Renal pelvis (tissue), 4 donors: ENCODE data around the gene TNFRSF11A. TPM values are rescaled to one million over a fixed set of nuclear protein-coding genes. Genes with fewer than 3 reads are reported as not detected.

Source experiments
- DNase-seq: peaks from one replicate; pipeline ENCODE4 v3.0.0-alpha.2; 2013
- polyA plus RNA-seq, 3 donors: library from polyadenylated mRNA; unstranded; fragments of 120-200 nt; gene quantifications; one replicate each; pipeline ENCODE4 v1.2.1, GENCODE V29; 2013; ENCODE audit not compliant: insufficient read length in 3 of 3

TNFRSF11A gene
- polyA plus RNA-seq, 3 donors: 2.4 to 2.8 (median 2.8) TPM

DNA sequence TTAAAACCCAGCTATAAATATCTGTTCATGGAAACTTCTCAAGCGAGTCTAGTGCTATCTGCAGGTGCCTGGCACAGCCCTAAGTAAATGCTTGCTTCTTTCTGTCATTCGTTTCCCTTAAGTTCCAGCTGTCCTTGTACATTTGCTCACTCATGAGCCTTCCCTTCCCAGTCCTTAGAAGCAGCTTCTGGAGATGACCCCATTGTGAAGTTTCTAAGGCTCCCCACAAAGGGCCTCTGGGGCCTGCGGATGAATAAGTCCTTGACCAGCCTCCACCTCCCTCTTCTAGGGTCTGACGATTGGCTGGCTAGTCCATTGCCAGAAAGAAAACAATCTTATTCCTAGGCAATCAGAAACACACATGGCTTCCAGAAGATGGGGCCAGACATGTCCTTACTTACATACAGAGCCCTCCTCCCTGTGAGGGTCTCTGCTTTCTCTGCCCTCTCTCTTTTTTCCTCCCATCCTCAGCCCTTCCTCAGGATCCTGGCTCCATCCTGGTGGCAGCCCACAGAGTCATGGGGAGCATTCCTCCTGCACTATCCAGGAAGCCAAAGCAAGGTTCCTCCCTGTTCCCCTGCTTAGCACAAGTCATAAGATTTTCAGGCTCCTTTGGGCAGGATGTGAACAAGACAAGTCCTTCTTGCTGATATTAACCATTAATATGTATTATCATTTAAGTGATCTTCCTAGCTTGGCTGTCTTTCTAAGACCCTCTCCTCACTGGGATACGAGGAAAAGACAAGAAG lies 87.3 kb downstream of the TNFRSF11A start:
- DNase-seq: no peak

DNA sequence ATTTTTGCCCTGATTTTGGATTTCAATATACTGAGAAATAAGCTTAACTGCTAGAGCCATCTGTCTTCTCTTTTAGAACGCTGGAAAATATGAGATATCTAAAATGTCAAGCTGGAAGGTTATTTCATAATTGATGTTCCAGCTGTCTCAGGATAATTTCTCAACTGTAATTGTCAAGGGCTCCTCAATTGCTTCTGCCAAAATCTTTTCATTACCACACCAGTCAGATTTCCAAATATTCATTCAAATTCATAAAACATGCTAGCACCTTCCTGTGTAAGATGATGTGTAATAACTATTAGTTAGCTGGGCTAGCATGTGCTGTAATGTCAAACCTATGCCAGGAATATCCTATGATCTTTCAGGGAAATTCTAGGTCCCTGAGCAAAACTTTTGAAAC lies 88.1 kb downstream of the TNFRSF11A start:
- DNase-seq: no peak

DNA sequence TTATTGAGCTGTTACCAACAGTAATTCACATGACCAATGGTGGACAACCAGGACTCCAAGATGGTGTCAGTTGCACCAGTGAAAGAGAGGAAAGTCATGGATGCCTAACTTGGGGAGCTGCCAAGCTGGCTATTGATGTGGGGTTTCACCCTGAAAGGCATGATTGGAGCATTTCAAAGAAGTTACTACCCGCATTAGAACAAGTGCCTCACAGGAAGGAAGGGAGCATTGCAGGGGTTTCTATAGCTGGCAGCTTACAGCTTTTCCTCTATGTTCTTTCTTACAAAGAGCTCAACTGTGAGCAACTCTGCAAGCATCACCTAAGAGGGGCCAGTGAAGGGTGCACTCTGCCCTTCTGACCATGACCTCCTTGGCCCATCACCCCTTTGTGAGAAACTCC lies 93.1 kb downstream of the TNFRSF11A start:
- DNase-seq: no peak

DNA sequence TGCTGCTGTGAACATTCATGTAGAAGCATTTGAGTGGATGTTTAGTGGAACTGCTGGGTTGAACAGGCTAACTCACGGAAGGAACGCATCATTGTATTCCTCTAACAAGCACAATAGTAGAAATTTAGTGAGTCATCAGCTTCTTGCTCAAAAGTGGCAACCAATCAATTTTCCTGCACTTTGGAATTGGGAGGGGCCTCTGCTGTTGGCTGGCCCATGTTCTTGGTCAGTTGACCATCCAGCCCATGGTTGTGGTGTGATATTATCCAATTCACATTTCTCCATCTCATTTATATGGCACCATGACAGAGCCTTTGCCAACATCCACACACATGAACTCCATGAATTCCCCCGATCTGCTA lies 95.0 kb downstream of the TNFRSF11A start:
- DNase-seq: no peak

DNA sequence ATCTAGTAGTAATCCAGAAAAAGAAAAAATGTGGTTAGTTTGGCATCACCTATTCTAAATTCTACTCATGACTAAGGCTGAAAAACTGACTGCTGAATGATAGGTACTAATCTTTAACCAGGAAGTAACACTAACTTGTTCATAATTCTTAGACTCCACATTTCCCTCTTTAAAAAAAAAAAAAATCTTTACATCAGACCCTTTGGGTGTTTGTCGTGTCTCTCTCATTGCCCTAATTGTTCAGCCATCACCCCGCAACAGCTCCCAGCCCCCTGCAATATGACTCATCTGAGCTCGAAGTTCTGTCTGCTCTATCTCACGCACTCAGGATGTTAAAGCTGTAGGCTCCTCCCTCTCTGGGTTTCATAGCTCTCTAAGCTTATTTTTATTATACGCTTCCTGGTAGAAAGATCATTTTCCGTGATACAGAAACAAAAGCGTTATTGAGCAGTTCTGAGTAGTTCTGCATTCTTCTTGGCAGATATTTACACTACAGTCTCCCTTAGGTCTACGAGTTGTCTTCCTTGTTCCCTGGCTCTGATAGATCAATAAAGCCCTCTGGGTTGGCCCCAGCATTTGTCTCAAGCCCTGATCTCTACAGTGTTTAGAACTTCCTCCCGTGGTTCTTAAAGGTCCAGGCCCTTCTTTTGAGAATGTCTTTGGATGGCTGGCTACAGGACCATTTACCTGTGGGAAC lies 95.6 kb downstream of the TNFRSF11A start:
- DNase-seq: no peak

DNA sequence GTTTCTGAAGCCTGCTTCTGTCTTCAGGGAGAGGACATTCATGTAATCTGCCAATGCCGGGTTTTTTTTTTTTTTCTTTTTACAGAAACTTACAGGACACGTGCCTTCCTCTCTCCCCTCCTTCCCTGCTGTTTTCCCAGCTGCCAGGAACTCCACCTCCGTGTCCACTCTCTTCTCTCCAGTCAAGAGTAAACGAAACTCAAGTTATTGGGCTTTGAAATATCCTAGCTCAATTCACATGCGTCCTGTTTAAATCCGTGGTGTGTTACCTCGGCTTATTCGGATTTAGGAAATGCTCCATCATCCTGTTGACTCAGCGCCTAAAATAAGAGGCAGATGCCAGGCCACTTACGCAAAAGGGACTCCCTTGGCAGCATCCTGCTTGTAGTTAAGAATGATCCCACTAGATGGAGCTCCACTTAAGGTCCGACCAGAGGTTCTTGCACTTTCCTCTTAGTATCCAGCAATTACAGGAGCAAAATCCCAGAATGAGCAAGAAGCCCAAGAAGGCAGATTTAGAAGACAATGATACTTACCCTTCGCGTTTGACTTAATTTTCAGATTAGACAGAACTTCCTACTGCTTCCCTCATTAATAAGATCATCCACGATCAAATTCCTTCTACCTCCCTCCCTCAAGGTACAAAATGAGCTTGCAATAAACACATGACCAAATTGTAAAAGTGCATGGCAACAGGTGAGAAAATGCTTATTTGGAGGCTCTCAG lies 100.5 kb downstream of the TNFRSF11A start:
- DNase-seq: peak; percentile 89

DNA sequence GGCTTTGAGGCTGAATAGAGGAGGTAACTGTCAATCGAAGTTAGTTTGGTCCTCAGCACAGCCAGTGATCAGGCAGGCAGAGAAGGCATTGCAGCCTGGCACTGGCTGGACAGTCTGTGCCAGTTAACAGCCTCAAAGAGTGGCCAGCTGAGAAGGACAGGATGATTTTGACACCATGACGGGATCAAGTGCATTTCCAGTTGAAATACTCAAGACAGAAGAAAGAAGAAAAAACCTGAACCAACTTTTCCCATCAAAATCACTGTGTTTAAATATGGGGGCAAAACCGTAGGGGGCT lies 101.0 kb downstream of the TNFRSF11A start:
- no peak for DNase-seq

DNA sequence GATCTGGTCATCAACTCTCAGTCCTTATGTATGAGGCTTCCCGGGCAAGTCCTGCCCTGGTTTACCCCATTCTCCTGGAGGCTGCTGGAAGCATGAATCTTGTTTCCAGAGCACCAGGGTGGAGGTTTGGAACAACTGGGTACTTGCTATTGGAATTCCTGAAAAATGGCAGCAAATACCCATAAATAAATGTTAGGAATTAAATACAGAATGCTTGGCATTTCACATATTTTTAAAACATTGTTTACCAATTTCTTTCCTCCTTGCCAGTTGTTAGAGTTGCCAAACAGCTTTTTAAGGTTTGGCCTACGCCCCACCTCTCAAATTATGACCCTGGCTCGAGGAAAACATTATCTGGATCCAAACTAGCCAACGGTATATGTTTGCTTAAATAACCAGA lies 107.1 kb downstream of the TNFRSF11A start:
- no peak for DNase-seq

DNA sequence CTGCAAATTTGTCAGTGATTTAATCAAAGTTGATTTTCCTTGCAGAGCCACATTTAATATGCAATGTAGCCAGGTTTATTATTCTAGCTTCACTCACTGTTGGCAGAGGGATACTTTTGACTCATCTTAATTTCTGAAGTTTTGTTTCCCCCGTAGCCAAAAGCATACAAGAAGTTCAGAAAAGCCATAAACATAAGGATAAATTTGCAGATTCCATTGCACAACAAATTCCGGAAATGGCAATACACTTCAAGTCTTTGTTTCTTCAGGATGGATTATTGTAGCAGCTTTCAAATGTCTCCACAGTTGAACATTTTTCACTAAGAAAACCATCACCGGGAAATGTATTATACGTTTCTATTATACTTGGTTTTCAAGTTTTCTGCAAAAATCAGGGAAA lies 109.7 kb downstream of the TNFRSF11A start:
- no peak for DNase-seq

DNA sequence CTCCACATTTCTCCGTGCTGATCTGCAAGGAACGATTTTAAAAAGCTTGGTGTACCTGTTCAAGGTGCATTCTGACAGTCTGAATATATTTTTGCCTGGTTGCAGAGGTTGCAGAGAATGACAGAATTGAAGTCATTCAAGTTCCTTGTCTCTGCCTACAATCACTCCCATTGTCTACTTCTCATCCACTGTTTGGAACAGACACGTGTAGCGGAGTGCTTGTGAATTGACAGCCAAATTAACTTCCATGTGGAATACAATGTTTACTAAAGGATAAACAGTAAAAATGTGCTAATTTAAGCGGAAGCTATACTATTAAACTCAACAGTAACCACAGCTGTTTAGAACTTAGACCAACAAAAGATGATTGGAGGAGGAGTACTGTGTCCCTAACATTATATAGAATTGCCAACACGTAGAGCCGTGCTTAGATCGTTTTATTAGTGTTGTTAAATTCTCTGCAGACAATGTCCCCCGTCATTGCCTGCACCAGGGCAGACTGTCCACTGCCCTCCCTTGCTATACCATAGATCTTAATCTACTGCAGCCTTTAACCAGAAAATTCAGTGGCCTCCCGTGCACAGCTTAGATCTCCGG lies 110.4 kb downstream of the TNFRSF11A start:
- no peak for DNase-seq

DNA sequence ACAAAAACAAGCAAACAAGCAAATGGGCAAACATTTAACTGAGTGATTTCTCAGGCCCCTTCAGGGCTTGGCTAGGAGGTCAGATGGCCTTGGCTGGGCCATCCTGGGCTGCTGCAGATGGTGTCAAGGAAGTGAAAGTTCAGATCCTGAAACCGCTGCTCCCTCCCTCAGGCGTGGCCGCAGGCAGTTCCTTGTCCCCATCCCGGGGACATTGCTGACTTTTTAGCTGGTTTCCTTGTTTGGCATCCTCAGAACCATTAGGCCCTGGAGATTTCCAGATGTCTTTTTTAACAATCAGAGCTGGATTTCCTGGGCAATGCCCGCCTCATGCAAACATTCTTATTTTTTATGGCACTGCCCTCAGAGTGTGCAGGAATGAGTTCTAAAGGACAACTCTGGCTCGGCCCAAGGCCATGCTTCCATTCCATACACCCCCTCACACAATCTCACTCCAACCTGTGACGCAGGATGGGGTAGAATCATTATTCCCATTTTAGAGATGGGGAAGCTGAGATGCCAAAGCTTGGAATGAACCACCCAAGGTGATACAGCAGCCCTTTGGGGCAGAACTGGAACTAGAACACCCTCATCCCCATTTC lies 111.6 kb downstream of the TNFRSF11A start:
- DNase-seq: no peak

DNA sequence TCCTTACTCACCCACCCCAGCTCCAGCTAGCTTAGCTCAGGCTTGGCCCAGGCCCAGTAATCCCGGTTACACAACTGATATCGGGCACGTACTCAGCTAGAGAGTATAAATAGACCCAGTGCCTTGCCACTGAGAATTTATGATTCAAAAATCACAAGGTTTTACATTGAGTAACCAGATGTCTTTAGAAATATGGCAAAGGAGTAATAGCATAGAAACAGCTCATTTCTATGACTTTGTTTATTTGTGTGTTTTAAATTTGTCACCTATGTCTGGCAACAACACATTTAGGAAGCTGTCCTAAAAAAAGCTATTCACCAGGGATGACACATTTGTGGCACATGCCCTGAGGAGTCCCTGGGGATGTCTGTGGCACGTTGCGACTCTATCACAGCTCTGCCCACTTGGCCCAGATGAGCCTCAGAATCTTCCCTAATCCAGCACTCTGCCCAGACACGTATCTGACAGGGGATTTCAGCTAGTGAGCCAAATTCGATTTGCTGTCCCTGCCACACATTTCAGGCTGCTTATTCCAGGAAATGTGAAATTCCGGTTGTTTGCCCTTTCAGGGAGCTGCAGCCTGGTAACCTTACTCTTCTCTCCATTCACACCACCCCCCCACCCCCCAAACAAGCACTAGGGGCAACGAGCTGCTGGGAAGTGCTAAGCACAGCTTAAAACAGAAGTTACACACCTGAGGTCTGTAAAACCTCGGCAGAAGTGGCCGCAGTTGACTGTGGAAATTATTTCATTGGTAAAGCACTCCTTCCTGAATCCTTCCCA lies 112.3 kb downstream of the TNFRSF11A start:
- DNase-seq: no peak

DNA sequence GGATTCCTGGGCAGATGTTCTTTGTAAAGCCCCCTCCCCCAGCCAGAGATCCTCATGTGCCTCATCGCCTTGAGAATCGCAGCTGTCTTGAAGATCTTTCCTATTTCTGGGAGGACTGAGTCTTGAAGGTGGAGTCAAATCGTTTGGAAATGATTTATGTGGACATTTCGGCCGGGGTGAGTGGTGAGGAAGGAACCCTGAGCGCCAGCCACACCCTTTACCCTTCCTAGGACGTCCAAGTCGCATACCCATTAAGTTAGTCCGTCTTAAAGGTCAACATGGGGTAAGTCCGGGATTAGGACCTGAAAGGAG lies 112.9 kb downstream of the TNFRSF11A start:
- no peak for DNase-seq

DNA sequence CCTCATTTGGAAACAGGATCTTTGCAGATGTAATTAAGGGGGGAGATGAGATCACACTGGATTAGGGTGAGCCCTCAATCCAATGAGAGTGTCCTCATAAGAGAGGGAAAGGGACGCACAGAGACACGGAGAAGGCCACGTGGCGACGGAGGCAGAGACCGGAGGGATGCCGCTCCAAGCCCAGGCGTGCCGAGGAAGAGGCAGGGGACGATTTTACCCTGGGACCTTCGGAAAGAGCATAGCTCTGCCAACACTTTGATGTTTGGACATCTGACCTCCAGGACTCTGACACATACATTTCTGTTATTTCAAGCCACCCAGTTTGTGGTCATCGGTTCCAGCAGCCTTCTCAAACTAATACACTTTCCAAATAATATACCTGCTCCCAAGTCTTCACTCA lies 113.3 kb downstream of the TNFRSF11A start:
- no peak for DNase-seq

DNA sequence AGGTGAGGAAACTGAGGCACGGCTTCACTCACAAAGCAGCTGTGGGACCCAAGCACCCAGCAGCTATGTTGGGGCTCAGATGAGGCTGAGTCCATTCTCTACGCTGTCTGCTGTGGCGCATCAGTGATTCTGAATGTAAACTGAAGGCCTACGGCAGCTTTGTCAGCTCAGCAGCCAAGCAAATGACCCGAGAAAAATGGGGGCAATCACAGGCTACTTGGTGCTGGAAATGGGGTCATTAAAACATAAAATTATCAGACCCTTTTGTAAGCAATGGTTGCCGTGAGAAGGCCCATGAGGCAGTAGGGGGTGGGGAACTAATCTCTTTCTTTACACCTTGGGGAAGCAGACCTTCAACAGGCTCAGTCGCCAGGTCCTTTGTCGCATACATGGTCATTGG lies 113.8 kb downstream of the TNFRSF11A start:
- DNase-seq: no peak

Other genes starting within 250 kb of the TNFRSF11A start
- gene PIGN, start 138.3 kb upstream of the TNFRSF11A start, polyA plus RNA-seq: 10 to 100 TPM; 26.2 to 37.7 (median 30.1) TPM
- gene RELCH, start 138.1 kb upstream of the TNFRSF11A start, polyA plus RNA-seq: 10 to 100 TPM; 30.9 to 44.4 (median 34.4) TPM
- gene ZCCHC2, start 197.7 kb downstream of the TNFRSF11A start, polyA plus RNA-seq: 10 to 100 TPM; 12.7 to 18.6 (median 17.5) TPM